Ishikawa (cell line): ENCODE data around the gene RIPOR2.

Experiments
- CEBPB ChIP-seq: IDR thresholded peaks from 2 replicates; pipeline ENCODE4 v1.6.1; 2012
- CREB1 ChIP-seq: IDR thresholded peaks from 2 replicates; pipeline ENCODE4 v1.6.1; 2012; ENCODE audit warnings: low read depth
- EGR1 ChIP-seq: IDR thresholded peaks from 2 replicates; pipeline ENCODE4 v1.6.1; 2012
- EP300 ChIP-seq: IDR thresholded peaks from 2 replicates; pipeline ENCODE4 v1.6.1; 2012; ENCODE audit warnings: borderline replicate concordance
- FOXM1 ChIP-seq: IDR thresholded peaks from 2 replicates; pipeline ENCODE4 v1.6.1; 2012; ENCODE audit warnings: low read depth, borderline replicate concordance
- MAX ChIP-seq: IDR thresholded peaks from 2 replicates; pipeline ENCODE4 v1.6.1; 2012
- NFIC ChIP-seq: IDR thresholded peaks from 2 replicates; pipeline ENCODE4 v1.6.1; 2012
- RAD21 ChIP-seq: IDR thresholded peaks from 2 replicates; pipeline ENCODE4 v1.6.1; 2012; ENCODE audit warnings: low read depth
- REST ChIP-seq: IDR thresholded peaks from 2 replicates; pipeline ENCODE4 v1.6.1; 2012; ENCODE audit warnings: low read depth, mild to moderate bottlenecking
- TAF1 ChIP-seq: IDR thresholded peaks from 2 replicates; pipeline ENCODE4 v1.6.1; 2012; ENCODE audit warnings: low read depth, mild to moderate bottlenecking
- TCF12 ChIP-seq: IDR thresholded peaks from 2 replicates; pipeline ENCODE4 v1.6.1; 2012; ENCODE audit warnings: low read depth
- TEAD4 ChIP-seq: IDR thresholded peaks from 2 replicates; pipeline ENCODE4 v1.6.1; 2012
- USF1 ChIP-seq: IDR thresholded peaks from 2 replicates; pipeline ENCODE4 v1.6.1; 2012
- YY1 ChIP-seq: IDR thresholded peaks from 2 replicates; pipeline ENCODE4 v1.6.1; 2012; ENCODE audit warnings: low read depth
- ZBTB7A ChIP-seq: IDR thresholded peaks from 2 replicates; pipeline ENCODE4 v1.6.1; 2012; ENCODE audit warnings: low read depth

Gene RIPOR2

GRCh38 chr6:24900917-24901697, 34.7 kb downstream of the RIPOR2 start:
- TF ChIP-seq REST (no peak), NFIC (no peak), YY1 (no peak), TCF12 (no peak), ZBTB7A (no peak), EP300 (no peak), MAX (no peak), CEBPB (no peak), CREB1 (no peak), RAD21 (no peak), EGR1 (no peak), USF1 (no peak), TEAD4 (no peak), FOXM1 (no peak), TAF1 (no peak)

GRCh38 chr6:24899997-24900325, 35.8 kb downstream of the RIPOR2 start:
- TF ChIP-seq CEBPB (no peak), RAD21 (no peak), TEAD4 (no peak), EGR1 (no peak), CREB1 (no peak), TCF12 (no peak), EP300 (no peak), MAX (no peak), USF1 (no peak), REST (no peak), TAF1 (no peak), YY1 (no peak), NFIC (no peak), ZBTB7A (no peak), FOXM1 (no peak)

- TF ChIP-seq CEBPB, result no peak
- no peak for TF ChIP-seq FOXM1
- no peak for TF ChIP-seq TCF12
- TF ChIP-seq NFIC, result no peak
- TF ChIP-seq TEAD4, result no peak
- TF ChIP-seq MAX, result no peak
- no peak for TF ChIP-seq EP300
Observed at GRCh38 chr6:24899136-24899996, 36.4 kb downstream of the RIPOR2 start.

- TF ChIP-seq USF1 (no peak), RAD21 (no peak), FOXM1 (no peak), MAX (no peak), EGR1 (no peak), TEAD4 (no peak), TAF1 (no peak), YY1 (no peak), CREB1 (no peak), NFIC (no peak), TCF12 (no peak), CEBPB (no peak), EP300 (no peak), REST (no peak), ZBTB7A (no peak)
Observed at GRCh38 chr6:24898676-24899075, 37.1 kb downstream of the RIPOR2 start.
